ENCODE measurements around the gene KIAA0513.

GRCh38 chr16:85029408-85029784, 1.8 kb downstream of the KIAA0513 start:
- TF ChIP-seq CTCF (IDR thresholded peaks at IDR 0.05) = no peak
- TF ChIP-seq EZH2 (IDR thresholded peaks at IDR 0.05; ENCODE audit: borderline replicate concordance, insufficient read depth, low read depth, low read length, poor library complexity, severe bottlenecking) = no peak
